Activated naive CD8-positive, alpha-beta T cell treated with anti-CD3 and anti-CD28 coated beads, Interleukin-2, amount 50 U/mL, for 24 hours (primary cell): ENCODE data around the gene THRB.
A peak's percentile ranks its signal among the peaks of the same experiment; 100 is the strongest.
"Not testable (repeated sequence)": the region's sequence is repeated elsewhere in the genome, so short reads cannot be mapped to it uniquely, and the experiment has no call there.

Experiments used
- ATAC-seq: fragments of 150-1000 bp; cut with Tn5 transposase; one replicate; pipeline ENCODE4 v1.10.0; 2021
- DNase-seq: peaks from one replicate; pipeline ENCODE4 v3.0.0; 2021
- H3K27ac Mint-ChIP-seq: one replicate; pipeline ENCODE4 v1.8.0; 2021; ENCODE audit warnings: mild to moderate bottlenecking, mixed read lengths
- H3K27me3 Mint-ChIP-seq: one replicate; pipeline ENCODE4 v1.8.0; 2021; ENCODE audit warnings: mixed read lengths
- H3K36me3 Mint-ChIP-seq: one replicate; pipeline ENCODE4 v1.8.0; 2021; ENCODE audit warnings: low read depth, mixed read lengths
- H3K4me1 Mint-ChIP-seq: one replicate; pipeline ENCODE4 v1.8.0; 2021; ENCODE audit warnings: mixed read lengths
- H3K4me3 Mint-ChIP-seq: one replicate; pipeline ENCODE4 v1.8.0; 2021; ENCODE audit warnings: mild to moderate bottlenecking, moderate library complexity, mixed read lengths
- H3K9me3 Mint-ChIP-seq: one replicate; pipeline ENCODE4 v1.8.0; 2021; ENCODE audit warnings: mixed read lengths

Gene THRB

GRCh38 chr3:24128199-24129005 is 366.2 kb downstream of the THRB start:
- H3K9me3 Mint-ChIP-seq, result no peaks in the 10 kb centered on the region
- DNase-seq, result no peak
- no peaks in the 10 kb centered on the region for H3K4me1 Mint-ChIP-seq
- no peak for ATAC-seq
- no peak overlapping the region for H3K27ac Mint-ChIP-seq
- no peaks in the 10 kb centered on the region for H3K27me3 Mint-ChIP-seq
- H3K4me3 Mint-ChIP-seq, result no peak overlapping the region
- no peaks in the 10 kb centered on the region for H3K36me3 Mint-ChIP-seq

GRCh38 chr3:24123596-24123995 is 371.1 kb downstream of the THRB start:
- no peak for ATAC-seq
- no peaks in the 10 kb centered on the region for H3K27me3 Mint-ChIP-seq
- no peaks in the 10 kb centered on the region for H3K9me3 Mint-ChIP-seq
- H3K36me3 Mint-ChIP-seq, result no peaks in the 10 kb centered on the region
- no peak overlapping the region for H3K27ac Mint-ChIP-seq
- H3K4me3 Mint-ChIP-seq, result no peak overlapping the region
- peaks cover 3% of the 10 kb centered on the region for H3K4me1 Mint-ChIP-seq
- no peak for DNase-seq

- Mint-ChIP-seq H3K4me3 (no peak overlapping the region), H3K36me3 (no peaks in the 10 kb centered on the region), H3K9me3 (no peaks in the 10 kb centered on the region), H3K27me3 (no peaks in the 10 kb centered on the region), H3K27ac (no peak overlapping the region), H3K4me1 (peaks cover 3% of the 10 kb centered on the region)
- DNase-seq (no peak), ATAC-seq (no peak)
Measured at GRCh38 chr3:24120434-24120833, 374.2 kb downstream of the THRB start.

- no peaks in the 10 kb centered on the region for H3K9me3 Mint-ChIP-seq
- no peak overlapping the region for H3K27ac Mint-ChIP-seq
- no peaks in the 10 kb centered on the region for H3K27me3 Mint-ChIP-seq
- H3K4me3 Mint-ChIP-seq, result no peak overlapping the region
- peaks cover 3% of the 10 kb centered on the region for H3K4me1 Mint-ChIP-seq
- no peaks in the 10 kb centered on the region for H3K36me3 Mint-ChIP-seq
- ATAC-seq (no peak), DNase-seq (no peak)
Measured at GRCh38 chr3:24119321-24119751, 375.3 kb downstream of the THRB start.

GRCh38 chr3:24117508-24117907 is 377.1 kb downstream of the THRB start:
- ATAC-seq, result no peak
- Mint-ChIP-seq H3K4me3 (no peak overlapping the region), H3K27me3 (peaks cover 2% of the 10 kb centered on the region), H3K9me3 (no peaks in the 10 kb centered on the region), H3K4me1 (peaks cover 3% of the 10 kb centered on the region), H3K36me3 (no peaks in the 10 kb centered on the region), H3K27ac (no peak overlapping the region)
- DNase-seq, result no peak

- Mint-ChIP-seq H3K9me3 (no peaks in the 10 kb centered on the region), H3K4me3 (no peak overlapping the region), H3K36me3 (no peaks in the 10 kb centered on the region), H3K27me3 (peaks cover 2% of the 10 kb centered on the region), H3K4me1 (no peaks in the 10 kb centered on the region), H3K27ac (no peak overlapping the region)
- no peak for ATAC-seq
- DNase-seq, result no peak
Measured at GRCh38 chr3:24111711-24112110, 382.9 kb downstream of the THRB start.

GRCh38 chr3:24110051-24110450 is 384.6 kb downstream of the THRB start:
- Mint-ChIP-seq H3K9me3 (no peaks in the 10 kb centered on the region), H3K36me3 (no peaks in the 10 kb centered on the region), H3K4me1 (no peaks in the 10 kb centered on the region), H3K27ac (no peak overlapping the region), H3K4me3 (no peak overlapping the region), H3K27me3 (peaks cover 3% of the 10 kb centered on the region)
- ATAC-seq (no peak), DNase-seq (no peak)

- no peak for DNase-seq
- no peaks in the 10 kb centered on the region for H3K9me3 Mint-ChIP-seq
- no peak overlapping the region for H3K27ac Mint-ChIP-seq
- no peak overlapping the region for H3K4me3 Mint-ChIP-seq
- H3K4me1 Mint-ChIP-seq, result peaks cover 3% of the 10 kb centered on the region
- peaks cover 3% of the 10 kb centered on the region for H3K27me3 Mint-ChIP-seq
- peak; percentile 20 for ATAC-seq
- H3K36me3 Mint-ChIP-seq, result no peaks in the 10 kb centered on the region
Measured at GRCh38 chr3:24101676-24102168, 392.9 kb downstream of the THRB start.

GRCh38 chr3:24100696-24101402 is 393.8 kb downstream of the THRB start:
- Mint-ChIP-seq H3K9me3 (no peaks in the 10 kb centered on the region), H3K36me3 (no peaks in the 10 kb centered on the region), H3K27ac (no peak overlapping the region), H3K27me3 (peaks cover 2% of the 10 kb centered on the region), H3K4me3 (no peak overlapping the region), H3K4me1 (peaks cover 3% of the 10 kb centered on the region)
- DNase-seq, result no peak
- ATAC-seq, result no peak

GRCh38 chr3:24096695-24097290 is 397.9 kb downstream of the THRB start:
- Mint-ChIP-seq H3K4me3 (no peak overlapping the region), H3K27me3 (peaks cover 2% of the 10 kb centered on the region), H3K27ac (no peak overlapping the region), H3K36me3 (no peaks in the 10 kb centered on the region), H3K9me3 (peaks cover 3% of the 10 kb centered on the region), H3K4me1 (peaks cover 3% of the 10 kb centered on the region)
- DNase-seq (no peak), ATAC-seq (no peak)

- Mint-ChIP-seq H3K36me3 (no peaks in the 10 kb centered on the region), H3K9me3 (peaks cover 3% of the 10 kb centered on the region), H3K4me1 (peaks cover 2% of the 10 kb centered on the region), H3K27ac (no peak overlapping the region), H3K4me3 (no peak overlapping the region), H3K27me3 (peaks cover 2% of the 10 kb centered on the region)
- DNase-seq (no peak), ATAC-seq (no peak)
Measured at GRCh38 chr3:24096271-24096670, 398.4 kb downstream of the THRB start.

GRCh38 chr3:24094818-24095217 is 399.8 kb downstream of the THRB start:
- not testable (repeated sequence) for H3K9me3 Mint-ChIP-seq, DNase-seq, H3K36me3 Mint-ChIP-seq, H3K4me1 Mint-ChIP-seq, H3K27me3 Mint-ChIP-seq, H3K4me3 Mint-ChIP-seq, ATAC-seq, H3K27ac Mint-ChIP-seq

- Mint-ChIP-seq H3K27ac (no peak overlapping the region), H3K4me3 (no peak overlapping the region), H3K27me3 (no peaks in the 10 kb centered on the region), H3K4me1 (no peaks in the 10 kb centered on the region), H3K36me3 (no peaks in the 10 kb centered on the region), H3K9me3 (no peaks in the 10 kb centered on the region)
- DNase-seq (no peak), ATAC-seq (no peak)
Measured at GRCh38 chr3:24088782-24089181, 405.9 kb downstream of the THRB start.

- Mint-ChIP-seq H3K36me3 (no peaks in the 10 kb centered on the region), H3K9me3 (no peaks in the 10 kb centered on the region), H3K4me1 (no peaks in the 10 kb centered on the region), H3K27ac (no peak overlapping the region), H3K4me3 (no peak overlapping the region), H3K27me3 (no peaks in the 10 kb centered on the region)
- ATAC-seq (no peak), DNase-seq (no peak)
Measured at GRCh38 chr3:24087469-24087868, 407.2 kb downstream of the THRB start.
